HG02943 (cell line): Measurements from ENCODE around the gene CDCA4.
A peak's percentile ranks its signal among the peaks of the same experiment; 100 is the strongest.

Experiments used
- ATAC-seq: cut with Tn5 transposase; IDR thresholded peaks from one replicate; pipeline ENCODE4 v1.9.1; 2021; ENCODE audit warnings: mild to moderate bottlenecking, low read depth, moderate library complexity; ENCODE audit not compliant: unreplicated experiment

CDCA4 gene

GRCh38 chr14:105019861-105020814 lies 745 bp downstream of the CDCA4 start:
- ATAC-seq = peak; percentile 19

- no peak for ATAC-seq
Observed at GRCh38 chr14:105018414-105018813, 2.5 kb downstream of the CDCA4 start.

- ATAC-seq = no peak
Observed at GRCh38 chr14:105015905-105016304, 5.0 kb downstream of the CDCA4 start.

GRCh38 chr14:105015242-105015641 lies 5.6 kb downstream of the CDCA4 start:
- no peak for ATAC-seq

- ATAC-seq = no peak
Observed at GRCh38 chr14:105014631-105015030, 6.3 kb downstream of the CDCA4 start.

GRCh38 chr14:105014032-105014431 lies 6.9 kb downstream of the CDCA4 start:
- ATAC-seq = no peak

- no peak for ATAC-seq
Observed at GRCh38 chr14:105013150-105013785, 7.6 kb downstream of the CDCA4 start.

- ATAC-seq = no peak
Observed at GRCh38 chr14:105012171-105012985, 8.5 kb downstream of the CDCA4 start.

GRCh38 chr14:105011312-105011990 lies 9.4 kb downstream of the CDCA4 start:
- ATAC-seq = no peak

GRCh38 chr14:105010891-105011291 lies 10.0 kb downstream of the CDCA4 start:
- no peak for ATAC-seq

GRCh38 chr14:105010106-105010505 lies 10.8 kb downstream of the CDCA4 start:
- no peak for ATAC-seq

- ATAC-seq = no peak
Observed at GRCh38 chr14:105007593-105008264, 13.2 kb downstream of the CDCA4 start.

- ATAC-seq = no peak
Observed at GRCh38 chr14:105006831-105007592, 13.9 kb downstream of the CDCA4 start.

GRCh38 chr14:105005929-105006830 lies 14.7 kb downstream of the CDCA4 start:
- ATAC-seq = no peak

GRCh38 chr14:105005329-105005928 lies 15.5 kb downstream of the CDCA4 start:
- ATAC-seq = no peak

GRCh38 chr14:104999361-104999760 lies 21.5 kb downstream of the CDCA4 start:
- no peak for ATAC-seq

- no peak for ATAC-seq
Observed at GRCh38 chr14:104998801-104999200, 22.1 kb downstream of the CDCA4 start.

GRCh38 chr14:104996483-104996882 lies 24.4 kb downstream of the CDCA4 start:
- no peak for ATAC-seq
